B cell (primary cell): ENCODE measurements around the gene WDFY4.

ENCODE experiments used
- CTCF ChIP-seq: fragments of 200-600 bp; IDR thresholded peaks from one replicate; pipeline ENCODE4 v1.8.0; 2022; ENCODE audit warnings: antibody characterized with exemption, mild to moderate bottlenecking
- EZH2 ChIP-seq: IDR thresholded peaks from 2 replicates; pipeline ENCODE4 v1.6.1; 2012; ENCODE audit warnings: borderline replicate concordance, low read depth, mild to moderate bottlenecking, moderate library complexity, low read length; ENCODE audit not compliant: insufficient read depth, poor library complexity, severe bottlenecking

GRCh38 chr10:48970654-48971053 is 286.0 kb downstream of the WDFY4 start:
- TF ChIP-seq CTCF (no peak), EZH2 (no peak)
